Measurements from ENCODE around the gene RRP36. TPM values are rescaled to one million over a fixed set of nuclear protein-coding genes. Genes with fewer than 3 reads are reported as not detected.

RRP36 gene
- total RNA-seq, 4 donors from 2014 or later, result 52.8 to 62.5 (median 59.8) TPM

- H3K4me3 ChIP-seq, result no peak overlapping the region
- no peaks in the 10 kb centered on the region for H3K9me3 ChIP-seq
- H3K27ac ChIP-seq, result no peak overlapping the region
- H3K4me1 ChIP-seq, result peaks cover 0 to 28% (median 6%) of the 10 kb centered on the region in 3 donors
- TF ChIP-seq POLR2AphosphoS5 (IDR thresholded peaks at IDR 0.05) (no peak), EP300 (IDR thresholded peaks at IDR 0.05) (no peak), POLR2A (IDR thresholded peaks at IDR 0.05) (no peak)
- TF ChIP-seq, protein P1, sequence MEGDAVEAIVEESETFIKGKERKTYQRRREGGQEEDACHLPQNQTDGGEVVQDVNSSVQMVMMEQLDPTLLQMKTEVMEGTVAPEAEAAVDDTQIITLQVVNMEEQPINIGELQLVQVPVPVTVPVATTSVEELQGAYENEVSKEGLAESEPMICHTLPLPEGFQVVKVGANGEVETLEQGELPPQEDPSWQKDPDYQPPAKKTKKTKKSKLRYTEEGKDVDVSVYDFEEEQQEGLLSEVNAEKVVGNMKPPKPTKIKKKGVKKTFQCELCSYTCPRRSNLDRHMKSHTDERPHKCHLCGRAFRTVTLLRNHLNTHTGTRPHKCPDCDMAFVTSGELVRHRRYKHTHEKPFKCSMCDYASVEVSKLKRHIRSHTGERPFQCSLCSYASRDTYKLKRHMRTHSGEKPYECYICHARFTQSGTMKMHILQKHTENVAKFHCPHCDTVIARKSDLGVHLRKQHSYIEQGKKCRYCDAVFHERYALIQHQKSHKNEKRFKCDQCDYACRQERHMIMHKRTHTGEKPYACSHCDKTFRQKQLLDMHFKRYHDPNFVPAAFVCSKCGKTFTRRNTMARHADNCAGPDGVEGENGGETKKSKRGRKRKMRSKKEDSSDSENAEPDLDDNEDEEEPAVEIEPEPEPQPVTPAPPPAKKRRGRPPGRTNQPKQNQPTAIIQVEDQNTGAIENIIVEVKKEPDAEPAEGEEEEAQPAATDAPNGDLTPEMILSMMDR (IDR thresholded peaks at IDR 0.05), result no peak
- ATAC-seq, result no peak
- H3K27me3 ChIP-seq, result peaks cover 32% of the 10 kb centered on the region
- peaks cover 0 to 23% of the 10 kb centered on the region in 2 donors for H3K36me3 ChIP-seq
- 90% methylated on average over 2 to 3 of the region's 6 CpGs for WGBS, 2 donors (ENCODE audit: low coverage in 1 of 2)
Measured at GRCh38 chr6:43077981-43078511, 56.6 kb downstream of the RRP36 start.

GRCh38 chr6:43078691-43079090 is 57.3 kb downstream of the RRP36 start:
- no peaks in the 10 kb centered on the region for H3K9me3 ChIP-seq
- H3K4me3 ChIP-seq, result no peak overlapping the region
- no peak for ATAC-seq
- 92% methylated on average over 2 of the region's 2 CpGs; no CpG with 5 or more reads in 1 of the 2 donors for WGBS, 2 donors (ENCODE audit: low coverage in 1 of 2)
- peaks cover 0 to 16% of the 10 kb centered on the region in 2 donors for H3K36me3 ChIP-seq
- H3K27me3 ChIP-seq, result peaks cover 32% of the 10 kb centered on the region
- TF ChIP-seq, protein P1 (IDR thresholded peaks at IDR 0.05), result no peak
- no peak for TF ChIP-seq POLR2AphosphoS5 (IDR thresholded peaks at IDR 0.05)
- no peak for TF ChIP-seq POLR2A (IDR thresholded peaks at IDR 0.05)
- no peak for TF ChIP-seq EP300 (IDR thresholded peaks at IDR 0.05)
- peaks cover 0 to 28% (median 6%) of the 10 kb centered on the region in 3 donors for H3K4me1 ChIP-seq
- H3K27ac ChIP-seq, result no peak overlapping the region

Other genes with a start within 250 kb of the RRP36 start
- gene BICRAL, start 239.6 kb upstream of the RRP36 start, total RNA-seq, result 10 to 100 TPM; 13.9 to 28.5 (median 23.2) TPM
- gene RPL7L1, start 142.0 kb upstream of the RRP36 start, total RNA-seq, result 100 to 1,000 TPM in 1 of 4 donors, 10 to 100 TPM in 3; 61.1 to 106 (median 87.9) TPM
- gene PTCRA, start 105.6 kb upstream of the RRP36 start, total RNA-seq, result not detected
- gene CNPY3, start 92.1 kb upstream of the RRP36 start, total RNA-seq, result 10 to 100 TPM; 23.3 to 37.9 (median 36.8) TPM
- 1 to 10 TPM in 3 of 4 donors, not detected in 1; 2.6 to 3.6 (median 2.6) TPM for gene GNMT, start 60.9 kb upstream of the RRP36 start, total RNA-seq
- gene PEX6, start 42.4 kb upstream of the RRP36 start, total RNA-seq, result 10 to 100 TPM in 3 of 4 donors, 1 to 10 TPM in 1; 9.8 to 23.5 (median 21.2) TPM
- 10 to 100 TPM; 30.0 to 45.1 (median 36.3) TPM for gene PPP2R5D, start 37.1 kb upstream of the RRP36 start, total RNA-seq
- 10 to 100 TPM; 56.0 to 62.1 (median 58.3) TPM for gene MEA1, start 7.7 kb upstream of the RRP36 start, total RNA-seq
- 100 to 1,000 TPM in 3 of 4 donors, 10 to 100 TPM in 1; 96.9 to 145 (median 129) TPM for gene KLHDC3, start 7.4 kb upstream of the RRP36 start, total RNA-seq
- gene CUL7, start 32.2 kb downstream of the RRP36 start, total RNA-seq, result 10 to 100 TPM; 10.9 to 16.6 (median 13.5) TPM
- gene MRPL2, start 37.8 kb downstream of the RRP36 start, total RNA-seq, result 10 to 100 TPM; 17.3 to 35.4 (median 21.2) TPM
- 10 to 100 TPM; 18.0 to 43.4 (median 30.2) TPM for gene KLC4, start 38.0 kb downstream of the RRP36 start, total RNA-seq
- 10 to 100 TPM in 1 of 4 donors, 1 to 10 TPM in 3; 2.0 to 11.6 (median 7.7) TPM for gene PTK7, start 54.7 kb downstream of the RRP36 start, total RNA-seq
- 100 to 1,000 TPM in 3 of 4 donors, 10 to 100 TPM in 1; 92.6 to 192 (median 117) TPM for gene SRF, start 149.6 kb downstream of the RRP36 start, total RNA-seq
- 10 to 100 TPM; 23.2 to 36.6 (median 24.2) TPM for gene CUL9, start 160.6 kb downstream of the RRP36 start, total RNA-seq
- gene DNPH1, start 207.9 kb downstream of the RRP36 start, total RNA-seq, result 10 to 100 TPM; 66.5 to 95.0 (median 86.6) TPM
- under 1 TPM in 2 of 4 donors, not detected in 2; 0.08 to 0.20 TPM for gene TTBK1, start 221.9 kb downstream of the RRP36 start, total RNA-seq